ENCODE data around the gene CDH22. TPM values are rescaled to one million over a fixed set of nuclear protein-coding genes. Genes with fewer than 3 reads are reported as not detected.
A peak's percentile ranks its signal among the peaks of the same experiment; 100 is the strongest.

Gene CDH22
- total and polyA plus RNA-seq, 5 donors from 2014 or later, result not detected

GRCh38 chr20:46134716-46135115 is 173.6 kb downstream of the CDH22 start:
- no peak overlapping the region for H3K4me3 Mint-ChIP-seq

GRCh38 chr20:46133886-46134654 is 174.2 kb downstream of the CDH22 start:
- ATAC-seq (ENCODE audit: low read depth in 2 of 2) (no peak), DNase-seq (no peak)
- Mint-ChIP-seq H3K9me3 (peaks cover 0 to 3% (median 0%) of the 10 kb centered on the region in 7 donors), H3K4me3 (no peak overlapping the region), H3K27ac (no peak overlapping the region), H3K4me1 (peaks cover 0 to 6% (median 0%) of the 10 kb centered on the region in 4 donors), H3K36me3 (no peaks in the 10 kb centered on the region), H3K27me3 (peaks cover 28% of the 10 kb centered on the region)
- H3K4me1 ChIP-seq (ENCODE audit: control insufficient read depth, insufficient read depth, low read length, poor library complexity, severe bottlenecking), result no peaks in the 10 kb centered on the region
- H3K27ac ChIP-seq (ENCODE audit: insufficient read depth, low read length, poor library complexity, severe bottlenecking), result no peak overlapping the region
- H3K36me3 ChIP-seq (ENCODE audit: control insufficient read depth, insufficient read depth, low read length), result no peaks in the 10 kb centered on the region
- peaks cover 5% of the 10 kb centered on the region for H3K27me3 ChIP-seq (ENCODE audit: control insufficient read depth, insufficient read depth, low read length)
- no peak overlapping the region for H3K4me3 ChIP-seq (ENCODE audit: low read depth, low read length)
- no peaks in the 10 kb centered on the region for H3K9me3 ChIP-seq (ENCODE audit: control insufficient read depth in 2 of 2, low read length in 2 of 2)

More at GRCh38 chr20:46134716-46135115, 173.6 kb downstream of the CDH22 start:
- peaks cover 0 to 3% (median 0%) of the 10 kb centered on the region in 7 donors for H3K9me3 Mint-ChIP-seq
- no peak overlapping the region for H3K27ac ChIP-seq (ENCODE audit: insufficient read depth, low read length, poor library complexity, severe bottlenecking)
- peaks cover 29% of the 10 kb centered on the region for H3K27me3 Mint-ChIP-seq
- no peak overlapping the region for H3K27ac Mint-ChIP-seq
- no peaks in the 10 kb centered on the region for H3K4me1 ChIP-seq (ENCODE audit: control insufficient read depth, insufficient read depth, low read length, poor library complexity, severe bottlenecking)
- no peaks in the 10 kb centered on the region for H3K36me3 Mint-ChIP-seq
- H3K36me3 ChIP-seq (ENCODE audit: control insufficient read depth, insufficient read depth, low read length), result no peaks in the 10 kb centered on the region
- no peak for DNase-seq
- H3K27me3 ChIP-seq (ENCODE audit: control insufficient read depth, insufficient read depth, low read length), result peaks cover 5% of the 10 kb centered on the region
- no peak overlapping the region for H3K4me3 ChIP-seq (ENCODE audit: low read depth, low read length)
- peaks cover 0 to 6% (median 0%) of the 10 kb centered on the region in 4 donors for H3K4me1 Mint-ChIP-seq
- H3K9me3 ChIP-seq (ENCODE audit: control insufficient read depth in 2 of 2, low read length in 2 of 2), result no peaks in the 10 kb centered on the region
- ATAC-seq (ENCODE audit: low read depth in 2 of 2), result no peak

DNA sequence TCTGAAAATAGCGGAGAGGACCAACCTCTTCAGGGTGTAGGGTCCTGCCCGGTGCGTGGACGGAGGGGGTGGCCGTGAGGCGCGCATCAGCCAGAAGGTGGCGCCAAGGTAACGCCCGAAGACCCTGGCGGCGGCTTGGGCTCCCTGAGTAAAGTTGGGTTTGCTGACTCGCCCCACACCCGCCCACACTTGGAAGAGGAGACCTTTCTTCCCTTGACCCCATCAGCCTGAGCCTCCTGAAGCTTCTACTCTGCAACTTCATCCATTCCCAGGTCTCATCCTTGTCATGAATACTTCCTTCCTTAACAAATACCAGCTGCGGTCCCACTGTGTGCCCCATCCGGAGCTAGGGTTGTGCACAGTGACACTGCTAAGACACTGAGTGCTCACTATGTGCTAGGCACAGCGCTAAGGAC is 175.6 kb downstream of the CDH22 start:
- DNase-seq (peak; percentile 28 to 55 (median 46)), ATAC-seq (ENCODE audit: low read depth in 2 of 2) (peak; percentile 66 to 67)
- no peaks in the 10 kb centered on the region for H3K4me1 ChIP-seq (ENCODE audit: control insufficient read depth, insufficient read depth, low read length, poor library complexity, severe bottlenecking)
- Mint-ChIP-seq H3K27me3 (peaks cover 28% of the 10 kb centered on the region), H3K27ac (peak overlapping the region in 1 of 3 donors; percentile 69), H3K4me1 (peaks cover 0 to 6% (median 0%) of the 10 kb centered on the region in 4 donors), H3K36me3 (no peaks in the 10 kb centered on the region), H3K9me3 (peaks cover 0 to 3% (median 0%) of the 10 kb centered on the region in 7 donors), H3K4me3 (peak overlapping the region in 1 of 4 donors; percentile 38)
- H3K4me3 ChIP-seq (ENCODE audit: low read depth, low read length), result no peak overlapping the region
- H3K9me3 ChIP-seq (ENCODE audit: control insufficient read depth in 2 of 2, low read length in 2 of 2), result no peaks in the 10 kb centered on the region
- H3K27me3 ChIP-seq (ENCODE audit: control insufficient read depth, insufficient read depth, low read length), result peaks cover 5% of the 10 kb centered on the region
- no peak overlapping the region for H3K27ac ChIP-seq (ENCODE audit: insufficient read depth, low read length, poor library complexity, severe bottlenecking)
- H3K36me3 ChIP-seq (ENCODE audit: control insufficient read depth, insufficient read depth, low read length), result no peaks in the 10 kb centered on the region

- peaks cover 28% of the 10 kb centered on the region for H3K27me3 Mint-ChIP-seq
- DNase-seq (no peak), ATAC-seq (ENCODE audit: low read depth in 2 of 2) (no peak)
- Histone ChIP-seq H3K4me3 (ENCODE audit: low read depth, low read length) (no peak overlapping the region), H3K36me3 (ENCODE audit: control insufficient read depth, insufficient read depth, low read length) (no peaks in the 10 kb centered on the region), H3K27ac (ENCODE audit: insufficient read depth, low read length, poor library complexity, severe bottlenecking) (no peak overlapping the region), H3K4me1 (ENCODE audit: control insufficient read depth, insufficient read depth, low read length, poor library complexity, severe bottlenecking) (no peaks in the 10 kb centered on the region), H3K9me3 (ENCODE audit: control insufficient read depth in 2 of 2, low read length in 2 of 2) (no peaks in the 10 kb centered on the region), H3K27me3 (ENCODE audit: control insufficient read depth, insufficient read depth, low read length) (peaks cover 5% of the 10 kb centered on the region)
- H3K4me3 Mint-ChIP-seq, result no peak overlapping the region
- H3K27ac Mint-ChIP-seq, result peak overlapping the region in 1 of 3 donors; percentile 56
- H3K9me3 Mint-ChIP-seq, result no peaks in the 10 kb centered on the region
- no peaks in the 10 kb centered on the region for H3K36me3 Mint-ChIP-seq
- H3K4me1 Mint-ChIP-seq, result peaks cover 0 to 6% (median 0%) of the 10 kb centered on the region in 4 donors
These were observed 176.9 kb downstream of the CDH22 start for GRCh38 chr20:46131396-46131795.

- peaks cover 24% of the 10 kb centered on the region for H3K27me3 Mint-ChIP-seq
- peaks cover 3% of the 10 kb centered on the region for H3K36me3 Mint-ChIP-seq
- Histone ChIP-seq H3K36me3 (ENCODE audit: control insufficient read depth, insufficient read depth, low read length) (no peaks in the 10 kb centered on the region), H3K27me3 (ENCODE audit: control insufficient read depth, insufficient read depth, low read length) (peaks cover 5% of the 10 kb centered on the region), H3K4me1 (ENCODE audit: control insufficient read depth, insufficient read depth, low read length, poor library complexity, severe bottlenecking) (no peaks in the 10 kb centered on the region), H3K4me3 (ENCODE audit: low read depth, low read length) (no peak overlapping the region), H3K9me3 (ENCODE audit: control insufficient read depth in 2 of 2, low read length in 2 of 2) (no peaks in the 10 kb centered on the region), H3K27ac (ENCODE audit: insufficient read depth, low read length, poor library complexity, severe bottlenecking) (no peak overlapping the region)
- no peaks in the 10 kb centered on the region for H3K9me3 Mint-ChIP-seq
- DNase-seq, result no peak
- H3K4me3 Mint-ChIP-seq, result no peak overlapping the region
- H3K4me1 Mint-ChIP-seq, result peaks cover 0 to 6% (median 0%) of the 10 kb centered on the region in 4 donors
- ATAC-seq (ENCODE audit: low read depth in 2 of 2), result no peak
- no peak overlapping the region for H3K27ac Mint-ChIP-seq
These were observed 177.8 kb downstream of the CDH22 start for GRCh38 chr20:46130534-46130933.

DNA sequence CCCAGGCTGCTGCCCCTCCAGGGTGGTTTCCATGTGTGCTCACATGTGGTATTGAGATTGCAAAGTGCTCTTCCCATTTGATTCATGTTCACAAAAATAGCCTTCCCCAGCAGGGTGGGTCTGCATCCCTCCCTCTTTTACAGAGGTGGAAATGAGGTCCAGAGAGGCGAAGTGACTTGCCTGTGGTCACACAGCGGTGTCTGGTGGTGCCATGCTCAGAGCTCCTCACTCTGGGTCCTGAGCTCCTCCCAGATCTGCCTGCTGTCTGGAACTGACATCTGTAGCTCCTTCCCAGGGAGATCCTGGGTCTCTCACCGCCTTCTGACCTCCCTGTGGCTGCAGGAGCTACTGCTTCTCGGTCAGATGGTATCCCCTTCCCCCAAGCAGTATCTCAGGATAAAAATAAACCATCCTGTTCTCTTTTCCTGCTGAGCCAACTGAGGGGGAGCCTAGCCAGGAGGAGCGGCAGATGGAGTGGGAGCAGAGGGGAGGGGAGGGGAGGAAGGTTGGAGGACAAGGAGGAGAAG is 178.3 kb downstream of the CDH22 start:
- peaks cover 5% of the 10 kb centered on the region for H3K36me3 Mint-ChIP-seq
- DNase-seq, result no peak
- H3K36me3 ChIP-seq (ENCODE audit: control insufficient read depth, insufficient read depth, low read length), result no peaks in the 10 kb centered on the region
- peaks cover 5% of the 10 kb centered on the region for H3K27me3 ChIP-seq (ENCODE audit: control insufficient read depth, insufficient read depth, low read length)
- no peak for ATAC-seq (ENCODE audit: low read depth in 2 of 2)
- peaks cover 26% of the 10 kb centered on the region for H3K27me3 Mint-ChIP-seq
- H3K4me1 Mint-ChIP-seq, result peaks cover 0 to 6% (median 0%) of the 10 kb centered on the region in 4 donors
- H3K27ac ChIP-seq (ENCODE audit: insufficient read depth, low read length, poor library complexity, severe bottlenecking), result no peak overlapping the region
- no peak overlapping the region for H3K4me3 Mint-ChIP-seq
- H3K4me3 ChIP-seq (ENCODE audit: low read depth, low read length), result no peak overlapping the region
- H3K4me1 ChIP-seq (ENCODE audit: control insufficient read depth, insufficient read depth, low read length, poor library complexity, severe bottlenecking), result no peaks in the 10 kb centered on the region
- no peaks in the 10 kb centered on the region for H3K9me3 Mint-ChIP-seq
- H3K9me3 ChIP-seq (ENCODE audit: control insufficient read depth in 2 of 2, low read length in 2 of 2), result no peaks in the 10 kb centered on the region
- no peak overlapping the region for H3K27ac Mint-ChIP-seq

- Histone ChIP-seq H3K27ac (ENCODE audit: insufficient read depth, low read length, poor library complexity, severe bottlenecking) (no peak overlapping the region), H3K9me3 (ENCODE audit: control insufficient read depth in 2 of 2, low read length in 2 of 2) (no peaks in the 10 kb centered on the region), H3K4me1 (ENCODE audit: control insufficient read depth, insufficient read depth, low read length, poor library complexity, severe bottlenecking) (no peaks in the 10 kb centered on the region), H3K4me3 (ENCODE audit: low read depth, low read length) (no peak overlapping the region), H3K36me3 (ENCODE audit: control insufficient read depth, insufficient read depth, low read length) (no peaks in the 10 kb centered on the region), H3K27me3 (ENCODE audit: control insufficient read depth, insufficient read depth, low read length) (peaks cover 5% of the 10 kb centered on the region)
- DNase-seq (no peak), ATAC-seq (ENCODE audit: low read depth in 2 of 2) (no peak)
- Mint-ChIP-seq H3K27me3 (peaks cover 23% of the 10 kb centered on the region), H3K27ac (no peak overlapping the region), H3K4me1 (peaks cover 0 to 6% (median 0%) of the 10 kb centered on the region in 4 donors), H3K9me3 (no peaks in the 10 kb centered on the region), H3K4me3 (no peak overlapping the region), H3K36me3 (peaks cover 12% of the 10 kb centered on the region)
These were observed 179.8 kb downstream of the CDH22 start for GRCh38 chr20:46128310-46129151.
